Measurements from ENCODE around the gene ZNF664.
"Not testable (repeated sequence)": the region's sequence is repeated elsewhere in the genome, so short reads cannot be mapped to it uniquely, and the experiment has no call there.

ZNF664 gene

DNA sequence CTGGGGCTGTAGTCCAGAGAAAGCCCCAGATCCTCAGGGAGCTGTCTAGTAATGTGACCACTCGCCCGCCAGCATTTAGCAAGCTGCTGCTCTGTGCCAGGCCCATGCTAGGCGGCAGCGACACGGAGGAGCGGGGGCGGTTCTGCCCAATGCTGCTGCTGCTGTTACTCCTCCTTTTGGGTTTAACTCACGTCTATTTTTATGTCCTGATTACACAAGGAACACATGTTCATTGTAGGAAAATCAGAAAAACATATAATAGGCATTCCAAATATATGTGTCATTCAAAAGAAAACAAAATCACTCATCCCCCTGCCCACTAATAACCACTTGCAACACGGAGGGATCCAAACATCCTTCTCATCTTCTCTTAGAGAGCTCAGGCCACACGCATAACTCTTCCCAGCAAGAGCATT, 30.8 kb upstream of the ZNF664 start:
- no peak for DNase-seq

- no peak for DNase-seq
Observed at GRCh38 chr12:123942911-123943648, 29.9 kb upstream of the ZNF664 start.

- no peak for DNase-seq
Observed at GRCh38 chr12:123943816-123944215, 29.2 kb upstream of the ZNF664 start.

GRCh38 chr12:123944696-123945095, 28.3 kb upstream of the ZNF664 start:
- DNase-seq: no peak

DNA sequence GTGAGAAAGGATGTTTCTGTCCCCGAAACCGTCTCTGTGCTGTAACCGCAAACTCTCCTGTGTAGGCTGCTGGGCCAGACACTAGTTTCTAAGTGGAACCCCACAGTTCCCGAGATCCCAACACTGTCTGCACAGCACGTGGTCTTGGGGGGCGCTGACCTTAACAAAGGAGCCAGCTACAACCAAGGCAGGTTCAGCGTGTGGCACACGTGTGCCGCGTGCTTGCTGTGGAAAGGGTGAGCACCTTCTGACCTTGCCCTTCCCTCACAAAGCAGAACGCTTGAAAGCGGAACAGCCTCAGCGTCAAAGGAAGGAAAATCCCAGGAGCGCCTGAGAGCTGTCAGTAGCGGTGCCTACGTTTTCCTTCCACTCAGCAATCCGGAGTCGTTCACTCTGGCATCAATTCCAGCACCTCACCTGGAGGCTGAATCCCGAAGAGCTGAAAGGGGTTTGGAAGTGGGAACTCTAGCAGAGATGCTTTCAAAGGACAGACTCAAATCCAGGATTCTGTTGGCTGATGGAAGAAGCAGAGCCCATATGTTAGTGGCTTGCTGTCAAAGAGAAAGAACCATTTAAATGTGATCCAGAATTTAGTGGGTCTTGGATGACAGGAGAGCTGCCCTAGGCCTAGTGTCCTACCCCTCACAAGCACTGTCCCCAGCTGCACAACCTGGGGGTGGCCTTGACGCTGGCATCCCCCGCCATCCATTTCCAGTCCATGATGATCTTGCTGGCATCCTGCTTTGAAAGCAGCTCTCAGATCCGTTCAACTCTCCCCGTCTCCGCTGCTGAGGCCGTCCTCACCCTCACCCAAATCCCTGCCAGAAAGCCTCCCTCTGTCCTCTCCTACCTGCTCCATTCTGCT, 27.5 kb upstream of the ZNF664 start:
- DNase-seq: no peak

DNA sequence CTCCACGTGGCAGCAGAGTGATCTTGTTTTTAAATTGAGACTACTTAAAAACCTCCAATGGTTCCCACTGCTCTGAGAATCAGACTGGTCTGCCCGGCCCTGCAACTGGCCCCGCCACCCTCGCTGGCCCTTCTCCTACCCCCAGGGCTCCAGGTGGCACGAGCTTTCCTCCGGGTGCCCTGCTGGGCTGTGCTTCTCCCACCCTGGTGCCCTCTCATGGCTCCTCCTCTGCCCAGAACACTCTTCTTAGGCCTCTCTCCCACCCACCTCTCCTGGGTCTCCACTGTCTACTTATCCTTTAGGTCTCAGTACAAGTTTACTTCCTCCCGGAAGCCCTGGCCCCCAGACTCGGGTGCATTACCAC, 26.9 kb upstream of the ZNF664 start:
- no peak for DNase-seq

GRCh38 chr12:123946516-123947505, 26.2 kb upstream of the ZNF664 start:
- DNase-seq: not testable (repeated sequence)

DNA sequence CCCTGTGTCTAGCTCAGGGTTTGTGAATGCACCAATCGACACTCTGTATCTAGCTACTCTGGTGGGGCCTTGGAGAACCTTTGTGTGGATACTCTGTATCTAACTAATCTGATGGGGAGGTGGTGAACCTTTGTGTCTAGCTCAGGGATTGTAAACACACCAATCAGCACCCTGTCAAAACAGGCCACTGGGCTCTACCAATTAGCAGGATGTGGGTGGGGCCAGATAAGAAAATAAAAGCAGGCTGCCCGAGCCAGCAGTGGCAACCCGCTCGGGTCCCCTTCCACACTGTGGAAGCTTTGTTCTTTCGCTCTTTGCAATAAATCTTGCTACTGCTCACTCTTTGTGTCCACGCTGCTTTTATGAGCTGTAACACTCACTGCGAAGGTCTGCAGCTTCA, 25.5 kb upstream of the ZNF664 start:
- not testable (repeated sequence) for DNase-seq

- no peak for DNase-seq
Observed at GRCh38 chr12:123948401-123948795, 24.6 kb upstream of the ZNF664 start.

DNA sequence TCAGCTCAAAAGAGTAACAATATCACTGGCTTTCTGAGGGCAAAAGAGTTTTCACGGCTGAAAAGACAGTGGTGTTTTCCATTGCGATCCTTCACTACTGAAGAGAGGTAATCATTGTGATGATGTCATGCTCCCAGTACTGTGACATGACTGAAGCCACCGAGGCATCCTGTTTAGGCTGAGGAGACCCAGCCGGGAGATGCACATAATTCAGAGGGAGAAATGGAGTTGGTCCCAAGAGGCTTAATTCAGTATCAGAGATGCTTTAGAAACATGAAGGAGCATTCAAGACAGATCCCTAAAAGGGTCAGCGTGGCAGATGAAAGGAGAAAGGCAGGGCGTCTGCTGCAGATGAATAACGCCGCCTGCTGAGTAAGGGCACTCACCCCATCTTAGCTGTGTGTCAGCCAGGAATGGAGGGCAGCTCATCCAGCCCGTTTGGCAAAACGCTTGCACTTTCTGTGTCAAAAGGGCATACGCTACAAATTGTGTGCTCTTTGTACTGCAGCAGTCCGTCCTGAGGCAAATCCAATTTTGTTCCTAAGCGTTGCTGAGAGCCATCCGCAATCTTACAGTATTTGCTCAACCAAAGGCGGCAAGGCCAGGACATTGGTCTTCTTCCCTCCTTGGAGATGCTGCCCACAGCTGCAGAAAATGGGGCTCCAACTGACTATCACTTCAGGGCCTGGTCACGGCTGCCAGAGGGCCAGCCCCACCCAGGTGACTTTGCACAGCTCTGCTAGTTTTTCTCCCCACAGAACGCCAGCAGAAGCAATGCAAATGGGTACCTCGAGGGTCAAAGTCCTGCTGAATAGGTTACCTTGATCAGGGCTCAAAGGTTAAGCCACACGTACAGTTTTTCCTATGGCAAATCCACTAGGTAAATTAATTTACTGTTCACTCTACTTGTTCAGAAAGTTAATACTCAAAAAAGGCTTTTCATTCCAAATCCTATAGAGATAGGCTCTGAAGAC, 23.9 kb upstream of the ZNF664 start:
- no peak for DNase-seq

DNA sequence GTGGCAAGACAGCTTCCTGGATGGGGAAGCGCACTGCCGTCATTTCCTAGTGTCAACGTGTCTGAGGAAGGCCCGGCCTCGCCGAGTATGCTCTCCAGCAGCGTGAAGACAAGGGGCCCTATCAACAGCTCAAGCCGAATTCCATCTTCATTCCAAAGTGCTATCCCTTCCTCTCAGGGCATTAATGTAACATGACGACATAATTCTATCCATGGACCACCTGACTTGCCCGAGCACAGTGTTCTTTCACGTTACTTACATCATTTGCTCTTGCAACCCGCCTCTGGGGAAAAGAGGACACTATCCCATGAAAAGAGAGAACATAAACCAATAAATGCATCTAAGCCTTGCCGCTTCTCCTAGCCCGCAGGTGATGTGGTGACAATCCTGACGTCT, 23.2 kb upstream of the ZNF664 start:
- no peak for DNase-seq

DNA sequence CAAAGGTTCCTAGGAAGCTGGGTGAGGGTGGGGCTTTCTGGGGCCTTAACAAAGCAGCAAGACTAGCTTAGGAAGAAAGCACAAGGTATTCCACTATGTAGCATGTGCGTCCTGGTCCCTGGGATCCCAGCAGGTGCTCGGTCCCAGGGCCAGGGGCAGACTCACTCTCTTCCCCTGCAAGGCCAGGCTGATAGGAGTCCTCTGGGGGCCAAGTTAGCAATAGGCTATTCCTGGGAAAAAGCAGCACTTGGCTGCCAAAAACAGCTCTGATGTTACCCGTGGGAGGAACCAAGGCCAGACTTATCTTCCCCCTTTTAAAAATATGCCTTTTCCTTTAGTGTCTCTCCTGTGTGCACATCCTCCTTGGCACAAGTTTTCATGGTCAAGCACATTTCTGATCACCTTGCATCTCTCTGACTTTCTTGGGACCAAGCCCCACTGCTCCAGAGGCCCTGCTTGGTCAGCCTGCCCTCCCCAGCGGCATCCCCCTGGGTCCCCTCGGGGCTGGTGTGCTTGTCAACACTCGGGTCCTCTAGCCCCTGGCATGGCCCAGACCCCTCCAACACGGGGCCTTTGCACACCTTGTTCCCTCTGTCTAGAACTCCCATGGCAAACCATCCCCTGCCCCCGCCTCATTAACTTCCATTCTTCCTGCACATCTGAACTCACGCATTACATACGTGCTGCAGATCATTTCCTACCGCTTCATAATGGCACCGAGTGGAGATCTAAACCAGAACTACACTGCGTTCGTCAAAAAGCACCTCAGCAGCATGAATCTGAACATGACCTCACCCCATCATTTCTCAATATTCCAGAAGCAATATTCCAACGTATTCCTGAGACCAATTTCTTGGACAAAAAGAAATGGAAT, 22.3 kb upstream of the ZNF664 start:
- DNase-seq: no peak

DNA sequence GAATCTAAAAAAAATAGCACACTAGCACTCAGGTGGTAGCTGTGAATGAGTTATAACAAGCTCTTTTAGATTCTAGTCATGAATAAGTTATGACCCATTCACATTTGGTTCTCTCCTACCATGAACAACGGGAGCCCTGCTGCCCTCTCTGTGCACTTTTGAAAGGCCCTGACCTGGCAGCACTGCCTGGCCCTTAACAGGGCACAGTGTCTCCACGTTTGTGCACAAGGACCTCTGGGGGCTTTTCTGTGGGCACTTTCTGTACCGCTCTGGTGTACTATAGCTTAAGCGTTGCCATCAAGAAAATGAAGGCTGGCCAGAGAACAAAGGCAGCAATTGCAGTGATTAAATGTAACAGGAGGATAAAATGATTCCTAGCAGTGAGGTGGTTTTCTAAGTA, 21.5 kb upstream of the ZNF664 start:
- no peak for DNase-seq

DNA sequence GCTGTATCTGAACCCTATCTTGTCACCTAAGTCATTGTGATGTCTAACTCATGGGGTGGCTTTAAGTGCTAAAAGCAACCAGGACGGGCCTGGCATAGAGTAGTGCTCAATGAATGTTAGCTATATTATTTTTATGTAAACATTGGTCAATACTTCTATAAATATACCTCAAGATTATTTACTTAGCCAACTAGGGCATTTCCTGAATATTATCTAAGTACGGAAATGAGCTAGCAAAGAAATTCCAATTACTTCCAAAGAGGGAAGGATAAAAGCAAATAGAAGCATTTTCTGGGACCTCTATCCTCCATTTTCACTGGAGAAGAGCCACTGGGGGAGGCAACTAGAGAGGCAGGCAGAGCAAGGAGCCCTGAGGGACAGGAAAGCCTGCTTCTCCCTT, 21.0 kb upstream of the ZNF664 start:
- no peak for DNase-seq

DNA sequence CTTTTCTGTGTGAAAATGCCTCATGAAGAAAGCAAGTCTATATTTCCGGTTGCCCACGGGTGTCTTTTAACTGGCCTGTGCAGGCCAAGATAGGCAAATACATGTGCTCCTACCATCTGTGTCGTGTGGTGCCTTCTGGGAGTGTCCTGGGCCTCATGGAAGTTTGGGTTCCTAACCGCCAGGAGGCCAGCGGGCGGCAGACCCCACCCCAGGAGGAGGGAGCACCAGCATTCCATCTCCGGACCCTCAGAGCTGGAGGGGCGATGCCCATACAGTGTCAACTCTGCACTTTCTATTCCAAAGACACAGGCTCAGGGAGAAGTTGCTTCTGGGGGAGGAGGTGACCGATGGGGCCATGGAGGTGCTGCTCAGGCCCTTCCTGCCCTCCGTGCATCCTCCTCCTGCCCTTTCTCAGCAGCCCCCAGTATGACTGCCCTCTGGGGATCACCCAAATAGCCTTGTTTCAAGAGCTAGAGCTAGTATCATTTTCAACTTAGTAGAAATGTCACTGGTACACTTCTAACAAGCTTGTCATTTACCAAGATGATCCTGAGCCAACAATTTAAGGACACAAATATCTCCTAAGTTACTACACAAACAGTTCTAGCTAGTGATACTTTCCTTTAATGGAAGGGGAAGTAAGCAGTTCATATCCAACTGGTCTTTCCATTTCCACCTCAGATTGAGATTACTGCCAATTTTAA, 18.2 kb upstream of the ZNF664 start:
- DNase-seq: no peak

- no peak for DNase-seq
Observed at GRCh38 chr12:123956249-123956648, 16.8 kb upstream of the ZNF664 start.

- no peak for DNase-seq
Observed at GRCh38 chr12:123957196-123957595, 15.8 kb upstream of the ZNF664 start.

- DNase-seq: no peak
Observed at GRCh38 chr12:123958462-123958861, 14.6 kb upstream of the ZNF664 start.

- no peak for DNase-seq
Observed at GRCh38 chr12:123958876-123959275, 14.1 kb upstream of the ZNF664 start.

All from NCI-H1092 (cell line).